ENCODE data around the gene FLAD1.

Gene FLAD1

DNA sequence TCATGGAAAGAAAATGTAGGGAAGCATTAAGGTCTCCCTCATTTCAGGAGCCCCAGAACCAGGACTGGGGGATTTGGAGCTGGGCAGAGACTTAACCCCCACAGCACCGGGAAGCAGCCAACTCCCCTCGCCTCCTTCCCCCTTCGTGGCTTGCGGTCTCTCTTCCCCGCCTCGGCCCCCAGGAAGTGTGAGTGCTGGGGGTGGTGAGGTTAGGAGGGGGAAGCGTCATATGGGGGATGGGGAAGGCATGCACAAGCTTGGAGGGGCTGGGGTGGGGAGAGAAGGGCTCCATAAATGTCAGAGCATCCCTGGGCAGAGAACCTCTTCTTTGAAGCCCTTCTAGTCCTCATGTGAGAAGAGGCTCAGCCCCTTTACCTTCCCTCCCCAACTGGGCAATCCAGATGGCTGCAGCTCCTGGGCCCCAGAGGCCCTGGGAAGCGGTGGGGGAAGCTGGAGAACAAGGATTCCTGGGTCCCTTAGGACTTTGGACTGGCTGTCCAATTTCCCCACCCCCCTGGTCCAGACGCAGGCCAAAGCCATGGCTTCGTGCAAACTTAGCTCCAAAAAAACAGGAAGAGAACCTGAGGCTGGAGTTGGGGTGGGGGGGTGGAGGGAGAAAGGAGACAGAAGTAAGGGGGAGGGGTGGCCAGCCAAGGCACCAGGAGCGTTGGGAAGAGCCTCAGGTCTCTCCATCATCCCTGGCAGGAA, 27.2 kb downstream of the FLAD1 start:
- DNase-seq = no peak
- Mint-ChIP-seq H3K4me3 (peak overlapping the region; percentile 58 to 73), H3K27me3 (no peaks in the 10 kb centered on the region), H3K4me1 (peaks cover 94% of the 10 kb centered on the region), H3K9me3 (no peaks in the 10 kb centered on the region), H3K27ac (peak overlapping the region in 1 of 2 donors; percentile 23)
- no peak for ATAC-seq

DNA sequence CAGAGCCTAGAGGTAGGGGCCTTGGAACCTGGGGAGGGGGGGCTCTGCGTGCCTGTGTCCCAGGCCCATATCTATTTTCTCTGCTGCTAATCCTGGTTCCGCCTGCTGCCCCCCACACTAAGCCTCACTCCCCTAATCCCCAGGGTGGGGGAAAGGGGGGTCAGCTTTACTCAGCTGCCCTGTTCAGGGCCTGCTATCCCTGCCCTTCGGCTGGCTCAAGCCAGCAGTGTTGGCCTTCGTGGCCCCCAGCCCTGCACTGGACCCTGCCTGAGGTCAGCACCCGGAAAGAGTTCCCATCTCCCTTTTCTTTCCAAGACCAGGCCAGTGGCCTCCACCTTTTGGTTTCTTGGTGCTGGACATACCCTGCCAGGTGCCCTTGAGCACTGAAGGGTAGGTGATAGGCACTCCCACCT, 27.9 kb downstream of the FLAD1 start:
- Mint-ChIP-seq H3K9me3 (no peaks in the 10 kb centered on the region), H3K4me3 (peak overlapping the region; percentile 30 to 52), H3K27me3 (peaks cover 3% of the 10 kb centered on the region), H3K4me1 (peaks cover 94% of the 10 kb centered on the region), H3K27ac (no peak overlapping the region)
- DNase-seq (no peak), ATAC-seq (no peak)

DNA sequence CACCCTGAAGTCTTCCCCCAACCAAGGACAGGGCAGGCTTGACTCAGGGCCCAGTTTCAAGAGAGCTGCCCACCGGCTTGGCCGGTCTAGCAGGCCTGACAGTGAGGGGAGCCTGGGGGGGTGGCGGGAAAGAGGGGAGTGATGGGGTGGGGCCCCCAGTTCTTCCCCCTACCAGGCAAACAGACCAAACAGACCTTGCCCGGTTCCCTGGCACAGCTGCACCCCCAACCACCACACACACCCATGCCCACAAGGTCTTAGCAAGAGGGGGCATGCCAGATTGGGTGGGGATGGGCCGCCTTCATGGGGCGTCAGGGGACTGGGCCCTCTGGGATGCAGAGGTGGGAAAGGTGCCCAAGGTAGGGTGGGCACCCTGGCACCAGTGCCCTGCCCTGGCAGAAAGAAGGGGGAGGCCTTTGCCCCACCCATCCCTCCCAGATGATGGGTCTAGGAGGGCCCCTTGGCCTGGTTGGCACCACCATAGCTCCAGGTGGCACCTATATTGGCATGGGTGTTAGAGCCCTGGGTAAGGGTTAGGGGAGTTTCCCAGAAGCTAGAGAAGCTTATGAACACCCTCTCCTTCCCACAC, 28.4 kb downstream of the FLAD1 start:
- DNase-seq (no peak), ATAC-seq (no peak)
- no peak overlapping the region for H3K27ac Mint-ChIP-seq
- no peaks in the 10 kb centered on the region for H3K9me3 Mint-ChIP-seq
- H3K27me3 Mint-ChIP-seq = peaks cover 7% of the 10 kb centered on the region
- H3K4me1 Mint-ChIP-seq = peaks cover 94% of the 10 kb centered on the region
- H3K4me3 Mint-ChIP-seq = no peak overlapping the region

DNA sequence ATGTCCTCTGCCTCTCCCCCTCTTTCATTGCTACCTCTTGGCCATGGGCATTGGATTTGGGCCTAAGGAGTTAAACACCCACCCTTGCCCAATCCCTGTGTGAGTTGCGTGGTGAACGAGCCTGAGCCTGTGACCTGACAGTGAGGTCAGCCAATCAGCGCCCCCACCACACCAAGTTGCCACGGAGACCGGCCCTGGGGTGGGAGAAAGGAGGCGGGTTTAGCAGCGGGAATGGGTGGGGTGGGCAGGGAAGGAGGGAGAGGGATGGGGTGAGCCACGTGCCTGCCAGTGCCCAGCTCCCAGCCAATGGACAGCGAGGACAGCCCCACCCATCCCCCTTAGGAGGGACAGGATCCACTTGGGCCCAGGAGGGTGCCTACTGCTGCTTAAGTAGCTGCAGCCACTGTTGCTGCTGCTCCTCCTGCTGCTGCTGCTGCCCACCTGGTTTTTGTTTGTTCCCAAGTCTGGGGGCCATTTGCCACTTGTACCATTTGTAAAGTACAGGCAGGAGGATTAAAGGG, 28.9 kb downstream of the FLAD1 start:
- Mint-ChIP-seq H3K27ac (no peak overlapping the region), H3K27me3 (peaks cover 7% of the 10 kb centered on the region), H3K4me1 (peaks cover 94% of the 10 kb centered on the region), H3K4me3 (no peak overlapping the region), H3K9me3 (no peaks in the 10 kb centered on the region)
- DNase-seq = no peak
- ATAC-seq = no peak

DNA sequence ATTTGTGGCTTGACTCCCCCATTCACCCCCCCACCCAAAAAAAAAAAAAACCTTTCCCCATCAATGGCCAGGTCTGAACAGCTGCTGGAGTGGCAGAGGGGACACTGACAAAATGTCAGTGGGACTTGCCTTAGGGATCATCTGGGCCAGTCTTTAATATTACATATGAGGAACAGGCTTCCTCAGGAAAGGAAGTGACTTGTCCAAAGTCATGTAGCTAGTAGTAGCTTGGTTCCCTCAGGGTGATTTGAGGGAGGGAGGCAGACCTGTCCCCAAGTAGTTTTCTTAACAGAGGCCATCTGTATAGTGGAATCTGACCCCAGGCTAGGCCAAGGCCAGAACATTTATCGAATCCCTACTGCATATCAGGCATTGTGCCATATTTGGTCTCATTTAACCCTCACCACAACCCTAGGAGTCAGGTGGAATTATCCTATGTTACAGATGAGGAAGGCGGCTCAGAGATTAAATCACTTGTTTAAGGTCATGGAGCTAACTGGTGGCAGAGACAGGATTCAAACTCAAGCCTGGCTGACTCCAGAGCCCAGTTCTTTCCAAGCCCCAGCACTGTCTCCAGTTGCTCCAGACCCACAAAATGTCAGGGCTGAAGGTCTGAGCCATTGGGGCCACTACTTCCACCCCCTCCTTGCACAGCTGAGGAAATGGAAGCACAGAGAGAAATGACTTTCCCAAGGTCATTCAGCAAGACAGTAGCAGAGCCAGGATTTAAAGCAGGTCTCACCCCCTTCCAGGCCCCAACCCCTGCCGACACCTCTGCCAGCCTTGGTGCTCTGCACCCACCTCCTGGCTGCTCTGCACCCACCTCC, 29.8 kb downstream of the FLAD1 start:
- Mint-ChIP-seq H3K27ac (peak overlapping the region in 1 of 2 donors; percentile 63), H3K27me3 (peaks cover 7% of the 10 kb centered on the region), H3K9me3 (no peaks in the 10 kb centered on the region), H3K4me3 (peak overlapping the region; percentile 17 to 42), H3K4me1 (peaks cover 94% of the 10 kb centered on the region)
- no peak for ATAC-seq
- DNase-seq = no peak

DNA sequence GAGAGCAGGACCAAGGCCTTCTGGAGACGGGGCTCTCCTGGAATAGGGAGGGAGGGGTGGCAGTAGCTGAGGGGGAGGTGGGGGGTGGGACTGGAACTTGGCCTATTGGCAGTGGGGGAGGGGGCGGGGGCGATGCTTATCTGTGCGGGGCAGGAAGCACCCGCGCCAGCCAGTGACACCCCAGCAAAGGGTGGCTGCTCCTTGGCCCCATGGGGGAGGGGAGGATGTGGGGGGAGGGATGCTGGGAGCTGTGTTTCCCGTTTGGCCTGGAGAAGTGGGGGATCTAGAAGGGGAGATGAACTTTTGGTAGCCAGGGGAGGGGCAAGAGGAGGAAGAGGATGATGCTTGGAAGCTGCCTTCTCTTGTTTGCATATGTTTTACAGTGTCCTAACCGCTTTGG, 30.5 kb downstream of the FLAD1 start:
- Mint-ChIP-seq H3K27me3 (peaks cover 7% of the 10 kb centered on the region), H3K27ac (no peak overlapping the region), H3K4me1 (peaks cover 90% of the 10 kb centered on the region), H3K4me3 (peak overlapping the region in 1 of 2 donors; percentile 42), H3K9me3 (no peaks in the 10 kb centered on the region)
- ATAC-seq (no peak), DNase-seq (no peak)

DNA sequence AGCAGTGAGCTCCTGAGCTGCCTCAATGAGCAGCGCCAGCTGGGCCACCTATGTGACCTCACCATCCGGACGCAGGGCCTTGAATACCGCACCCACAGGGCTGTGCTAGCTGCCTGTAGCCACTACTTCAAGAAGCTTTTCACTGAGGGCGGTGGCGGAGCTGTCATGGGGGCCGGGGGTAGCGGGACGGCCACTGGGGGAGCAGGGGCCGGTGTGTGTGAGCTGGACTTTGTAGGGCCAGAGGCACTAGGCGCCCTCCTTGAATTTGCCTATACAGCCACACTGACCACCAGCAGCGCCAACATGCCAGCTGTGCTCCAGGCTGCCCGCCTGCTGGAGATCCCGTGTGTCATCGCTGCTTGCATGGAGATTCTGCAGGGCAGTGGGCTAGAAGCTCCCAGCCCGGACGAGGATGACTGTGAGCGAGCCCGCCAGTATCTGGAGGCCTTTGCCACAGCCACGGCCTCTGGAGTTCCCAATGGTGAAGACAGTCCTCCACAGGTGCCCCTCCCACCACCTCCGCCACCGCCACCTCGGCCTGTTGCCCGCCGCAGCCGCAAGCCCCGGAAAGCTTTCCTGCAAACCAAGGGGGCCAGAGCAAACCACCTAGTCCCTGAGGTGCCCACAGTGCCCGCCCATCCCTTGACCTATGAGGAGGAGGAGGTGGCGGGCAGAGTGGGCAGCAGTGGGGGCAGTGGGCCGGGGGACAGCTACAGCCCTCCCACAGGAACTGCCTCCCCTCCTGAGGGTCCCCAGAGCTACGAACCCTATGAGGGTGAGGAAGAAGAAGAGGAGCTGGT, 31.8 kb downstream of the FLAD1 start:
- ATAC-seq (no peak), DNase-seq (no peak)
- Mint-ChIP-seq H3K4me1 (peaks cover 85% of the 10 kb centered on the region), H3K27me3 (peaks cover 17% of the 10 kb centered on the region), H3K9me3 (no peaks in the 10 kb centered on the region), H3K4me3 (no peak overlapping the region), H3K27ac (no peak overlapping the region)

DNA sequence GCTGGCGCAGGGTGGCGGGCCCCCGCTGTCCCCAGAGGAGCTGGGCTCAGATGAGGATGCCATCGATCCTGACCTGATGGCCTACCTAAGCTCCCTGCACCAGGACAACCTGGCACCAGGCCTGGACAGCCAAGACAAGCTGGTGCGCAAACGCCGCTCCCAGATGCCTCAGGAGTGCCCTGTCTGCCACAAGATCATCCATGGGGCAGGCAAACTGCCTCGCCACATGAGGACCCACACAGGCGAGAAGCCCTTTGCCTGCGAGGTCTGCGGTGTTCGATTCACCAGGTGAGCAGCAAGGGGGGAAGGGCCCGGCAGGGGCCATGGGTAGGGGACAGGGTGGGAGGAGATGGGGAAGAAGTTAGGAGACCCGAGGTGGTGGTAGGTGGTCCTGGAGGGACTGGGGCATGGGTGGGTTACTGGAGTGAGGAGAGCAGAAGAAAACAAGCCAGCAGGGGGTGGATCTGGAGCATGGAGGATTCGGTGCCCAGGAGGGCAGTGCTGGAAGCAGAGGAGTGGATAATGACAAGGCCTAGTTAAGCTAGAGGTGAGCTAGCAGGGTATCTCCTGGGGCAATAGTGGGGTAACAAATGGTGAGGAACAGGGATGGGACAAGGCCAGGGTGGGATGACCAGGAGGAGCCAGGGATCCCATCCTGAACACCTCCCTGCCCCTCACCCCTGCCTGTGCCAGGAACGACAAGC, 32.5 kb downstream of the FLAD1 start:
- no peak overlapping the region for H3K27ac Mint-ChIP-seq
- peak overlapping the region; percentile 13 to 14 for H3K4me3 Mint-ChIP-seq
- peaks cover 79% of the 10 kb centered on the region for H3K4me1 Mint-ChIP-seq

DNA sequence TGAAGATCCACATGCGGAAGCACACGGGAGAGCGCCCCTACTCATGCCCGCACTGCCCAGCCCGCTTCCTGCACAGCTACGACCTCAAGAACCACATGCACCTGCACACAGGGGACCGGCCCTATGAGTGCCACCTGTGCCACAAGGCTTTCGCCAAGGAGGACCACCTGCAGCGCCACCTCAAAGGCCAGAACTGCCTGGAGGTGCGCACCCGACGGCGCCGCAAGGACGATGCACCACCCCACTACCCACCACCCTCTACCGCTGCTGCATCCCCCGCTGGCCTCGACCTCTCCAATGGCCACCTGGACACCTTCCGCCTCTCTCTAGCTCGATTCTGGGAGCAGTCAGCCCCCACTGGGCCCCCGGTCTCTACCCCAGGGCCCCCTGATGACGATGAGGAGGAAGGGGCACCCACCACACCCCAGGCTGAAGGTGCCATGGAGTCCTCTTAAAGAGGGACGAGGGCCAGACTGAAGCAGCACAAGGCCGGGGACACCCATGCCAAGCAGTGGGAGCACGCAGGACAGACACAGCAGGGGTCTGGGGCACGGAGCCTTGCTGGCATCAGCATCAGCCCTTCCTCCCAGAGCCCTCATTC, 33.2 kb downstream of the FLAD1 start:
- no peak for DNase-seq
- H3K27ac Mint-ChIP-seq = peak overlapping the region in 1 of 2 donors; percentile 43
- H3K4me1 Mint-ChIP-seq = peaks cover 73% of the 10 kb centered on the region

More for the DNA sequence above, 32.5 kb downstream of the FLAD1 start:
- peaks cover 22% of the 10 kb centered on the region for H3K27me3 Mint-ChIP-seq
- DNase-seq (no peak), ATAC-seq (no peak)
- H3K9me3 Mint-ChIP-seq = no peaks in the 10 kb centered on the region

DNA sequence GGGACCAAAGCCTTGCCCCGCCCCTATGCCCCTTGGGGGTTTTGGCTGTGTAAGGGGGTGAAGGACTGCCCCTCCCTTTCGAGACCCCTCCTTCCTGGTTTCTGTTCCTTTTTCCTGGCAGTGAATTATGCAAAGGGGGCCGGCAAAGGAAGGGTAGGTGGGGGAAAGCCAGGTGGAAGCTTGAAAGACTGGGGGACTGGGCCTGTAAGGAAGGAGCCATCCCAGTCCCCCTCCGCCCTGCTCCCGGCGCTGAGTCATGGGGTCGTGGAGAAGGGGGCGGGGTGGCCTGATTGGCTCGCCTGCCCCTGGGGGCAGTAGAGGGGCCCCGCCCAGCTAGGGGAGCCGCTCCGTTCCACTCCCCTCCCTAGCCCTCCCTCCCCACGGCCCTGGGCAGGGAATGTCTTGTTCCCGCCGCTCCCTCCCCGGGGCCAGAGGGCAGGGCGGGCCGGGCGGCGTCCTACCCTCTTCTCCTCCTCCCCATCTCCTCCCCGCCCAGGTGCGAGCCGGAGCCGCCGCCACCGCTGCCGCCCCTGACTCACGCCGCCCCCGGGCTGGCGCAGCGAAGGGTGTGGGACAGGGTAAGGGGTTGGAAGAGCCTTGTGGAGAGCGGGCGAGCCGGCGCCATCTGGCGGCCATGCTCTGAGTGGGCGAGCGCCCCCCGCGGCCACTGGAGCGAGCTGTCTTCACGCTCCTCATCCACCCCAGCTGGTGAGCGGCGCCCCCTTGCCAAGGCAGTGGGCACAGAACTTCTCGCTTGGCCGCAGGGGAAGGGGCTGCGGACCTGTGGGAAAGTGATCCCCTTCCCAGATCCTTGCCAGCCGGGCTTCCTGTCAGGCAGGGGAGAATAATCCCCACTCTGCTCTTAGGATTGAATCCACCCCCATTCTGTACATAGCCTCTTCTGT, 34.1 kb downstream of the FLAD1 start:
- H3K9me3 Mint-ChIP-seq = no peaks in the 10 kb centered on the region
- ATAC-seq (peak; percentile 93), DNase-seq (peak; percentile 85 to 92)
- peak overlapping the region; percentile 51 to 71 for H3K4me3 Mint-ChIP-seq
- H3K27me3 Mint-ChIP-seq = peaks cover 22% of the 10 kb centered on the region
- peaks cover 63% of the 10 kb centered on the region for H3K4me1 Mint-ChIP-seq
- H3K27ac Mint-ChIP-seq = peak overlapping the region in 1 of 2 donors; percentile 50

More for the DNA sequence above, 33.2 kb downstream of the FLAD1 start:
- peak; percentile 8 for ATAC-seq
- H3K9me3 Mint-ChIP-seq = no peaks in the 10 kb centered on the region
- peaks cover 22% of the 10 kb centered on the region for H3K27me3 Mint-ChIP-seq
- peak overlapping the region; percentile 51 to 55 for H3K4me3 Mint-ChIP-seq

DNA sequence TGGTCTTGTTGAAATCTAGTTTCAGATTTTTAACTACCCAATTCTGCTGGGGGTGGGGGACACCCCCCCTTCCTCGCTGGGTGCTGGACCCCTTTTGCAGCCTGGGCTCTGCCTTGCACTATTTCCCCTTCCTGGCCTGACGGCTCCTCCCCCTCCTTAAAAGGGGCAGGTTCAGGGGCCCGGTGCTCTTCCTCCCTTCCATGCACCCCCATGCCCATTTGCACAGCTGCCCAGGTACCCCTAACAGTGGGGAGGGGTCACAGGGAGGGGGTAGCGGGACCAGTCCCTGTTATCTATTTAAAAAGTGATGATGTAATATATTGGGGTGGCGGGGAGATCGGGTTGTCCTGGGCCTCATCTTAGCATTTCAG, 34.8 kb downstream of the FLAD1 start:
- H3K27me3 Mint-ChIP-seq = peaks cover 22% of the 10 kb centered on the region
- H3K4me3 Mint-ChIP-seq = peak overlapping the region; percentile 51 to 71
- H3K4me1 Mint-ChIP-seq = peaks cover 57% of the 10 kb centered on the region
- H3K27ac Mint-ChIP-seq = peak overlapping the region in 1 of 2 donors; percentile 50
- no peak for DNase-seq
- no peaks in the 10 kb centered on the region for H3K9me3 Mint-ChIP-seq
- ATAC-seq = peak; percentile 3

DNA sequence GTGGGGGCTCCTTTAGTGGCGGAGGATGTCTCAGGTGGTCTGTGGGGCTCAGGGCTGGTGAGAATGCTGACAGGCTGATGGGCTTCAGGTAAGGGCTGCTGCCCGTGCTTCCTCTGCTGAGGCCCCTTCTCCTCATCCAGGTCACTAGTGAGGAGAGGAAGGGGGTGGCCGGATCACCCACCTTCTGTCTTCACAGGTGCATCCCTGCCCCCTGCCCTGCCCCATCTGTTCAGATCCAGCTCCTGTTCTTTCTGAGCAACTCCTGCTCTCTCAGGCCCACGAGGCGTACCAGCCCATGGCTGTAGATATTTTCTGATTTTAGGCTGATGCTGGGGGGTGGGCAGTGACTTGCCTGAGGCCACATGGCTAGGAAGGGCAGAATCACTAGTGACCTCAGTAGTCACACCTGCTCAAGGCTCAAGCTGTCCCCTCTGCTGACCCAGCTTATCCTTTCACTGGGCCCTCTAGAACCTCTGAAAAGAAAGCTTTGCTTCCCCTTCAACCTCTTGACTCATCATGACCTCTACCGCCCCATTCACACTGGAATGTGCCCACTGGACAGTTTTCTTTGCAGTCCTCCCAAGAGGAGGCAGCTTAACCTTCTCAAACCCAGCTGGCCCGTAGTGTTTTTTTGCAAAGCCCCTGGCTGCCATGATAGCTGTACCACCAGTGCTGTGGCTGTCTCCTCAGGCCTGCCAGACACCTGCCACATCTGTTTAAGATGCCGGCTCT, 35.6 kb downstream of the FLAD1 start:
- H3K4me3 Mint-ChIP-seq = no peak overlapping the region
- H3K27me3 Mint-ChIP-seq = peaks cover 22% of the 10 kb centered on the region
- peaks cover 48% of the 10 kb centered on the region for H3K4me1 Mint-ChIP-seq
- no peak for ATAC-seq
- peak overlapping the region in 1 of 2 donors; percentile 23 for H3K27ac Mint-ChIP-seq
- no peaks in the 10 kb centered on the region for H3K9me3 Mint-ChIP-seq
- no peak for DNase-seq
